Esophagus squamous epithelium (tissue), 5 donors: ENCODE data around the gene TMEFF1. TPM values are rescaled to one million over a fixed set of nuclear protein-coding genes. Genes with fewer than 3 reads are reported as not detected.

Experiments used
- DNase-seq: peaks from one replicate; lab custom pipeline; 2025; lab: John Stamatoyannopoulos, UW
- H3K27ac ChIP-seq, 4 donors: fragments of 200-600 bp; sonication (generic); one replicate each; pipeline ENCODE4 v1.5.1; 2016 to 2019; ENCODE audit warnings: mild to moderate bottlenecking in 1 of 4
- H3K27me3 ChIP-seq, 4 donors: fragments of 200-600 bp; sonication (generic); 1 replicate in 3 of 4; 2 replicates in 1 of 4; pipeline versions ENCODE4 v1.5.1 to v1.6.0; 2017 to 2021; ENCODE audit warnings: antibody characterized with exemption in 1 of 4
- H3K36me3 ChIP-seq, 3 donors: fragments of 200-600 bp; sonication (generic); one replicate each; pipeline ENCODE4 v1.5.1; 2016 to 2019
- H3K4me1 ChIP-seq, 3 donors: fragments of 200-600 bp; sonication (generic); one replicate each; pipeline ENCODE4 v1.5.1; 2017 to 2019
- H3K4me3 ChIP-seq, 4 donors: fragments of 200-600 bp; sonication (generic); 1 replicate in 3 of 4; 2 replicates in 1 of 4; pipeline ENCODE4 v1.5.1; 2016 to 2019; ENCODE audit warnings: mild to moderate bottlenecking in 2 of 4, moderate library complexity in 1 of 4
- H3K9me3 ChIP-seq, 3 donors: fragments of 200-600 bp; sonication (generic); one replicate each; pipeline ENCODE4 v1.5.1; 2016 to 2019
- POLR2A ChIP-seq, 4 donors: fragments of 450-650 bp; IDR thresholded peaks; one replicate each; pipeline ENCODE4 v1.6.1; 2017; ENCODE audit warnings: antibody characterized with exemption in 4 of 4, mild to moderate bottlenecking in 4 of 4, moderate library complexity in 3 of 4
- WGBS, 2 donors: methylation state at CpG; one replicate each; pipeline ENCODE4 v1.1.5; 2018; 5-methylcytosine and 5-hydroxymethylcytosine counted together
- intact Hi-C: fragments of 100-400 bp; cut with DNase I; formaldehyde crosslinking; loops from one replicate; pipeline ENCODE4 v1.15.0; 2022
- total RNA-seq, 4 donors: library from RNA; depleted of rRNA; stranded (reverse); fragments of >200 nt; gene quantifications; one replicate each; pipeline ENCODE4 v1.1.0, GENCODE V29; 2016
- TF ChIP-seq, protein P1 (sequence below), 6 experiments: fragments of 450-650 bp in 4 of 6; fragments of 200-600 bp in 2 of 6; sonication (generic) in 2 of 6; IDR thresholded peaks; one replicate each; pipeline ENCODE4 v1.5.1; 2016 to 2019; ENCODE audit warnings: antibody characterized with exemption in 6 of 6, mild to moderate bottlenecking in 4 of 6, moderate library complexity in 4 of 6
- donor health status: DM: yes; HTN: yes; CAD: no.

Gene TMEFF1
- total RNA-seq, 4 donors from 2014 or later, result 0.57 TPM; not detected in 3

DNA sequence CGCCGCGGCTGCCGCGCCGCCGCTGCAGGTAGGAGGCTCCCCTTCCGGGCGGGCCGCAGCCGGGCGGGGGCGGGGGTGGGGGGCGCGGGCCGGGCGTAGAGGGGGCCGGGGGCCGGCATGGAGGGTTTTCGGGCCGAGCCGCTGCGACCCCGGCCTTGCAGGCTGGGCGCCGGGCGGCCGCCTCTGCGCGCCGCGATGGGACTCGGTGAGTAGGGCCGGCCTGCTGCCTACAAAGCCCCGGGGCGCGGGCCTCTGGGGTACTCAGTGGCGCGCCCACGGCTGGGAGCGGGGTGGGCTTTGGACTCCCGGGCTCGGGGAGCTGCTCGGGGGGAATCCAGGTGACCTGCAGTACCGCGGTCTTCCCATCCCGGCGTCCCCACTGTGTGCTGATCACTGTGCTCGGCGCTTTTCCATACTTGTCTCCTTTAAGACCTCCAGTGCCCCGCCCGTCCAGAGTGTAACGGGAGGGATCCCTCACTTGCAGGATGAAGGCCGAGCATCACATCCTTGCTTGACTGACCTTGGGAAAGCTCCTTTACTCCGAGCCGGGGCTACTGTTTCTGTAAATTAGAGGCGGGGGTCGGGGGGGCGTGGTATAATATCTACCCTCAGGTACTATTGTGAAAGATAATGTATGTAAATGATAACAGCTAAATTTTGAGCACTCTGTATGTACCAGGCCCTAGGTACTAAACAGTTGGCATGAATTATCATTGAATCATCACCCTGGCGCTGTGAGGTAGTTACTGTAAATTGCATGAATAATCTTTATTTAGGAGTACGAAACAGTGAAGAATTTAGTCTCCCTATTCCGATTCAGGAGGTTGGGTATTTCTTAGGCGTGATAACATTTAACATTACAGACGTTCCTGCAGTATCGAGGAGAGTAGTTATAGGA, 45.3 kb upstream of the TMEFF1 start:
- Histone ChIP-seq H3K9me3 (no peaks in the 10 kb centered on the region), H3K4me1 (peaks cover 14 to 40% (median 24%) of the 10 kb centered on the region in 3 donors), H3K27me3 (no peaks in the 10 kb centered on the region), H3K36me3 (no peaks in the 10 kb centered on the region), H3K27ac (peak overlapping the region; percentile 82 to 96 (median 90)), H3K4me3 (peak overlapping the region; percentile 64 to 93 (median 78))
- WGBS, 2 donors, result 12 to 14% methylated on average over 12 to 18 of the region's 65 CpGs
- intact Hi-C loops, result no loop called here
- no peak for DNase-seq
- TF ChIP-seq, protein P1, sequence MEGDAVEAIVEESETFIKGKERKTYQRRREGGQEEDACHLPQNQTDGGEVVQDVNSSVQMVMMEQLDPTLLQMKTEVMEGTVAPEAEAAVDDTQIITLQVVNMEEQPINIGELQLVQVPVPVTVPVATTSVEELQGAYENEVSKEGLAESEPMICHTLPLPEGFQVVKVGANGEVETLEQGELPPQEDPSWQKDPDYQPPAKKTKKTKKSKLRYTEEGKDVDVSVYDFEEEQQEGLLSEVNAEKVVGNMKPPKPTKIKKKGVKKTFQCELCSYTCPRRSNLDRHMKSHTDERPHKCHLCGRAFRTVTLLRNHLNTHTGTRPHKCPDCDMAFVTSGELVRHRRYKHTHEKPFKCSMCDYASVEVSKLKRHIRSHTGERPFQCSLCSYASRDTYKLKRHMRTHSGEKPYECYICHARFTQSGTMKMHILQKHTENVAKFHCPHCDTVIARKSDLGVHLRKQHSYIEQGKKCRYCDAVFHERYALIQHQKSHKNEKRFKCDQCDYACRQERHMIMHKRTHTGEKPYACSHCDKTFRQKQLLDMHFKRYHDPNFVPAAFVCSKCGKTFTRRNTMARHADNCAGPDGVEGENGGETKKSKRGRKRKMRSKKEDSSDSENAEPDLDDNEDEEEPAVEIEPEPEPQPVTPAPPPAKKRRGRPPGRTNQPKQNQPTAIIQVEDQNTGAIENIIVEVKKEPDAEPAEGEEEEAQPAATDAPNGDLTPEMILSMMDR (IDR thresholded peaks at IDR 0.05), result no peak
- no peak for TF ChIP-seq POLR2A (IDR thresholded peaks at IDR 0.05)

DNA sequence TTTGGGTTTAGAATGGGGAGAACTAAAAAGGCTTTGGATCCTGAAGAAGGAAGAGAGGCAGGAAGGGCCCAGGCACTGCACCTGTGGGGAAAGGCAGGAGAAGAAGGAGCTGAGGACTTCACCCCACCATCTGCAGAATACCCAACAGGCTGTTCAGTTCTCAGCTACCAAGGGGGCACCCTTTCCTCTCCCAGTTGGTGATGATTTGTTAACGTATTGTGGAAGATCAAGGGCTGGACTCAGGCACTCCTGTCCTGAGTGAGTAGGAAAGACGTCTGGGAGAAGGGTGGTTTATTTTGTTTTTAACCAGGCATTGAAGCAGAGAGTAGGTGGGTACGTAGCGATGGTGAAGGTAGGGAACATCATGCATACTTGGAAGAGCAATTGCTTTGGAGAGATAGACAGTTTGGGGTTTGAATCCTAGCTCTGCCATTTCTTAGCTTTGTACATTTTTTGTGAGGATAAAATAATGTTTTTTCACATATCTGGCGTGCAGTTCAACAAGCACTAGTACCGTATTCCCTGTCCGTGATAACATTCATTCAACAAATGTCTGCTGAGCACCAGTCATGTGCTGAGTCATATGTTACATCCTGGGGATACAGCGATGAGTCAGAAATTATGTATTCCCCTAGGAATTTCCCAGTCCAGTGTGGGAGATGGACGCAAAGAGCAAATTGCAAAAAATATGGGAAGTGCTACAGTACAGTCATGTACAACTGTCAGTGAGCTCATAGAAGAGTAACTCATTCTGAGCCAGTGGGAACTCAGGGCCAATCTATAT, 43.9 kb upstream of the TMEFF1 start:
- no peaks in the 10 kb centered on the region for H3K36me3 ChIP-seq
- H3K4me1 ChIP-seq, result peaks cover 14 to 40% (median 24%) of the 10 kb centered on the region in 3 donors
- H3K27ac ChIP-seq, result peak overlapping the region; percentile 4 to 96 (median 87)
- no peaks in the 10 kb centered on the region for H3K9me3 ChIP-seq
- intact Hi-C loops, result no loop called here
- no peak overlapping the region for H3K4me3 ChIP-seq
- no peak for TF ChIP-seq POLR2A (IDR thresholded peaks at IDR 0.05)
- TF ChIP-seq, protein P1 (IDR thresholded peaks at IDR 0.05), result no peak
- no peak for DNase-seq
- 45 to 46% methylated on average over 9 of the region's 9 CpGs for WGBS, 2 donors
- H3K27me3 ChIP-seq, result no peaks in the 10 kb centered on the region

DNA sequence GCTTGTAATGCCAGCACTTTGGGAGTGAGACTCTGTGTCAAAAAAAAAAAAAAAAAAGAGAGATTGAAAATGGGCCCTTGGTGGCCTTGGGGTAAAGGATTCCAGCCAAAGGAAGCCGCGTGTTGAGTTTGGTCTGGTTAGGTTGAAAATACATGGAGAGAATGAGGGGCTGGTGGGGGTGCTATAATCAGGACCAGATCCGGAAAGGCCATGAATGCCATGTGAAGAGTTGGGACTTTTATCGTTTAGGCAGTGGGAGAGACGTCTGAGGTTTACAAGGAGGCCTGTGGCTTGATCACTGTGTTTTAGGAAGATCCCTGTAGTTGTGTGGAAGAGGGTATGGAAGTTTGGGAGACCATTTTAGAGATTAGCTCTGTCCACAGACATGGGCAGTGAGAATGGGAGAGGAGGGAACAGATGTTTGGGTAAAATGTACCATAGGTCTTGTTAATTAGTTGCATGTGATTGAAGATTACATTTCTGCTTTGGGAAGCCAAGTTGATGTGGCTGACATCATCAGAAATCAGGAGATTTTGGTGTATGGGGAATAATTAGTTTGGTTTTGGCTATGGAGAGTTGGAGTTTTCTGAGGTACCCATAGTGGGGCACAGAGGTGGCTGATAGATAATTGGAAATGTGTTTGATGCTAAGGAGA, 42.5 kb upstream of the TMEFF1 start:
- no peak overlapping the region for H3K27ac ChIP-seq
- DNase-seq, result no peak
- no peaks in the 10 kb centered on the region for H3K27me3 ChIP-seq
- H3K4me3 ChIP-seq, result no peak overlapping the region
- no peaks in the 10 kb centered on the region for H3K36me3 ChIP-seq
- WGBS, 2 donors, result 83 to 91% methylated on average over 5 of the region's 5 CpGs
- no peaks in the 10 kb centered on the region for H3K9me3 ChIP-seq
- TF ChIP-seq, protein P1 (IDR thresholded peaks at IDR 0.05), result no peak
- TF ChIP-seq POLR2A (IDR thresholded peaks at IDR 0.05), result no peak
- H3K4me1 ChIP-seq, result peaks cover 14 to 39% (median 24%) of the 10 kb centered on the region in 3 donors
- intact Hi-C loops, result loop anchor here (10.0 kb wide), 1 partner anchor 76 kb away; the partner anchor contains the start of gene TEX10

DNA sequence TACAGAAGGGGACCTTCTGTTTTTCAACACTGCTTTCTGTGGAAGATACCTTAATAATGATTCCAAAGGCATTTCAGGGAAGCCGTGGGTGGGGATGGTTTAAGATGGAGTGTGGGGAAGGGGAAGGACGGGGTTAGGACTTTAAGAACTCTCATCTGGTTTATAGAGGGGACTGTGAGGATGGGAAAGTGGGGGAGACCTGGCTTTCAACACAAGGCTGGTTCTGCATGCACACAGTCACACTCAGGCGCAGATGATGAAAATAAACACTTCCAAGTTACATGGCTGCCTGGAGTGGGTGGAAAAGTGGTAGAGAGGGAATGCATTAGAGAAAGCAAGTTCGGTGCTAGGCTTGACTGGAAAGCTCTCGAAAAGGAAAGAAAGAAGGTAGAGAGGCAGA, 41.1 kb upstream of the TMEFF1 start:
- Histone ChIP-seq H3K27ac (no peak overlapping the region), H3K4me1 (peaks cover 14 to 26% (median 20%) of the 10 kb centered on the region in 3 donors), H3K27me3 (no peaks in the 10 kb centered on the region), H3K4me3 (no peak overlapping the region), H3K9me3 (no peaks in the 10 kb centered on the region), H3K36me3 (no peaks in the 10 kb centered on the region)
- 83 to 94% methylated on average over 5 of the region's 5 CpGs for WGBS, 2 donors
- TF ChIP-seq POLR2A (IDR thresholded peaks at IDR 0.05), result no peak
- TF ChIP-seq, protein P1 (IDR thresholded peaks at IDR 0.05), result no peak
- DNase-seq, result no peak
- intact Hi-C loops, result loop anchor here (10.0 kb wide), 1 partner anchor 77 kb away; the partner anchor contains the start of gene TEX10
